Body of pancreas (tissue), 4 donors: ENCODE results near the gene PIGH. TPM values are rescaled to one million over a fixed set of nuclear protein-coding genes. Genes with fewer than 3 reads are reported as not detected.
A peak's percentile ranks its signal among the peaks of the same experiment; 100 is the strongest.
"Not testable (repeated sequence)": the region's sequence is repeated elsewhere in the genome, so short reads cannot be mapped to it uniquely, and the experiment has no call there.

Experiments
- ATAC-seq: fragments of 150-250 bp; one replicate; pipeline ENCODE4 v1.9.1; 2016
- DNase-seq, 4 donors: peaks; one replicate each; pipeline ENCODE4 v3.0.0-alpha.2; 2019
- H3K27ac ChIP-seq, 4 donors: fragments of 200-600 bp; sonication (generic); 1 replicate in 3 of 4; 2 replicates in 1 of 4; pipeline versions ENCODE4 v1.5.1 to v1.6.1; 2016 to 2019; ENCODE audit warnings: mild to moderate bottlenecking in 1 of 4, mixed read lengths in 1 of 4, moderate library complexity in 1 of 4
- H3K27me3 ChIP-seq, 2 donors: fragments of 200-600 bp; sonication (generic); one replicate each; pipeline ENCODE4 v1.6.0; 2016; ENCODE audit warnings: mild to moderate bottlenecking in 1 of 2
- H3K36me3 ChIP-seq, 2 donors: fragments of 200-600 bp; sonication (generic); replicated peaks in 1 of 2; 2 replicates each; pipeline ENCODE4 v1.5.1; 2016; ENCODE audit warnings: low read depth in 2 of 2; ENCODE audit not compliant: insufficient read depth in 1 of 2
- H3K4me1 ChIP-seq: fragments of 200-600 bp; sonication (generic); one replicate; pipeline ENCODE4 v1.6.0; 2016
- H3K4me3 ChIP-seq, 2 donors: fragments of 200-600 bp; sonication (generic); 1 replicate in 1 of 2; 2 replicates in 1 of 2; pipeline ENCODE4 v1.5.1; 2016 to 2019
- H3K9me3 ChIP-seq, 3 donors: fragments of 200-600 bp; sonication (generic); 1 replicate in 2 of 3; 2 replicates in 1 of 3; pipeline ENCODE4 v1.5.1; 2016
- CTCF ChIP-seq, 7 experiments: fragments of 450-650 bp in 4 of 7; fragments of 200-600 bp in 3 of 7; sonication (generic) in 3 of 7; IDR thresholded peaks; one replicate each; pipeline ENCODE4 v1.5.1; 2016 to 2019; ENCODE audit warnings: antibody characterized with exemption in 7 of 7
- POLR2A ChIP-seq, 3 donors: fragments of 450-650 bp; IDR thresholded peaks; one replicate each; pipeline ENCODE4 v1.6.1; 2016; ENCODE audit warnings: antibody characterized with exemption in 3 of 3, mild to moderate bottlenecking in 2 of 3
- WGBS, 2 donors: methylation state at CpG; one replicate each; pipeline ENCODE4 v1.1.5; 2017; 5-methylcytosine and 5-hydroxymethylcytosine counted together
- intact Hi-C: fragments of 100-400 bp; cut with DNase I; formaldehyde crosslinking; loops from one replicate; pipeline ENCODE4 v1.15.1; 2023
- total RNA-seq, 2 donors: library from RNA; depleted of rRNA; stranded (reverse); fragments of >200 nt; gene quantifications; one replicate each; pipeline ENCODE4 v1.1.0, GENCODE V29; 2016

Gene PIGH
- total RNA-seq, 2 donors from 2014 or later, result 14.2 to 30.1 TPM

- Histone ChIP-seq H3K36me3 (no peaks in the 10 kb centered on the region), H3K9me3 (no peaks in the 10 kb centered on the region), H3K27me3 (no peaks in the 10 kb centered on the region), H3K4me1 (peaks cover 22% of the 10 kb centered on the region), H3K27ac (no peak overlapping the region), H3K4me3 (no peak overlapping the region)
- 68 to 69% methylated on average over 7 of the region's 7 CpGs for WGBS, 2 donors
- no peak for DNase-seq
- intact Hi-C loops, result no loop called here
- no peak for ATAC-seq
- no peak for TF ChIP-seq CTCF (IDR thresholded peaks at IDR 0.05)
- TF ChIP-seq POLR2A (IDR thresholded peaks at IDR 0.05), result no peak
Measured at GRCh38 chr14:67602076-67602475, 2.0 kb upstream of the PIGH start.

DNA sequence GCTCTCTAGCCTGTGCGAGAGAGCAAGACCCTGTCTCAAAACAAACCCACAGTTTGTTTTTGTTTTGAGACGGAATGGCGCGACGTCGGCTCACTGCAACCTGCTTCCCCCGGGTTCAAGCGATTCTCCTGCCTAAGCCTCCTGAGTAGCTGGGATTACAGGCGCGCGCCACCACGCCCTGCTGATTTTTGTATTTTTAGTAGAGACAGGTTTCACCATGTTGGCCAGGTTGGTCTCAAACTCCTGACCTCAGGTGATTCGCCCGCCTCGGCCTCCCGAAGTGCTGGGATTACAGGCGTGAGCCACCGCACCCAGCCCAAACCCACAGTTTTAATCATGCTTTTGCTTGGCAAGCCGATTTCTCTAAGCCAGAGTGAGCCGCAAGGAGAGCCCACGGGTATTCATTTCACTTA is 500 bp upstream of the PIGH start:
- peaks cover 22% of the 10 kb centered on the region for H3K4me1 ChIP-seq
- intact Hi-C loops, H3K27me3 ChIP-seq, H3K9me3 ChIP-seq, H3K36me3 ChIP-seq, ATAC-seq, DNase-seq: not testable (repeated sequence)
- H3K4me3 ChIP-seq, result peak overlapping the region in 1 of 2 donors; percentile 61
- peak overlapping the region; percentile 81 to 93 (median 86) for H3K27ac ChIP-seq
- 79 to 89% methylated on average over 21 of the region's 21 CpGs for WGBS, 2 donors

- DNase-seq, result no peak
- no peak for TF ChIP-seq POLR2A (IDR thresholded peaks at IDR 0.05)
- TF ChIP-seq CTCF (IDR thresholded peaks at IDR 0.05), result no peak
- peaks cover 24% of the 10 kb centered on the region for H3K4me1 ChIP-seq
- peaks cover 0 to 12% of the 10 kb centered on the region in 2 donors for H3K36me3 ChIP-seq
- intact Hi-C loops, result no loop called here
- 87 to 88% methylated on average over 2 of the region's 2 CpGs for WGBS, 2 donors
- H3K4me3 ChIP-seq, result no peak overlapping the region
- no peaks in the 10 kb centered on the region for H3K27me3 ChIP-seq
- H3K9me3 ChIP-seq, result no peaks in the 10 kb centered on the region
- no peak overlapping the region for H3K27ac ChIP-seq
- ATAC-seq, result no peak
Measured at GRCh38 chr14:67595392-67595791, 4.7 kb downstream of the PIGH start.

GRCh38 chr14:67593650-67594049 is 6.4 kb downstream of the PIGH start:
- intact Hi-C loops, ATAC-seq, DNase-seq, H3K9me3 ChIP-seq, H3K4me3 ChIP-seq, H3K27me3 ChIP-seq, H3K27ac ChIP-seq: not testable (repeated sequence)
- H3K4me1 ChIP-seq, result peaks cover 15% of the 10 kb centered on the region
- peaks cover 0 to 15% of the 10 kb centered on the region in 2 donors for H3K36me3 ChIP-seq
- WGBS, 2 donors, result 0 to 22% methylated on average over 1 of the region's 1 CpG

GRCh38 chr14:67589204-67589770 is 10.8 kb downstream of the PIGH start:
- no peak overlapping the region for H3K27ac ChIP-seq
- no peaks in the 10 kb centered on the region for H3K27me3 ChIP-seq
- intact Hi-C loops, result loop anchor here (10.0 kb wide), 1 partner anchor 116 kb away; the partner anchor contains the start of gene RDH12
- peaks cover 8% of the 10 kb centered on the region for H3K4me1 ChIP-seq
- H3K9me3 ChIP-seq, result no peaks in the 10 kb centered on the region
- DNase-seq (no peak), ATAC-seq (no peak)
- TF ChIP-seq POLR2A (IDR thresholded peaks at IDR 0.05) (no peak), CTCF (IDR thresholded peaks at IDR 0.05) (no peak)
- H3K4me3 ChIP-seq, result no peak overlapping the region
- 33 to 69% methylated on average over 2 of the region's 2 CpGs for WGBS, 2 donors
- peaks cover 0 to 26% of the 10 kb centered on the region in 2 donors for H3K36me3 ChIP-seq

DNA sequence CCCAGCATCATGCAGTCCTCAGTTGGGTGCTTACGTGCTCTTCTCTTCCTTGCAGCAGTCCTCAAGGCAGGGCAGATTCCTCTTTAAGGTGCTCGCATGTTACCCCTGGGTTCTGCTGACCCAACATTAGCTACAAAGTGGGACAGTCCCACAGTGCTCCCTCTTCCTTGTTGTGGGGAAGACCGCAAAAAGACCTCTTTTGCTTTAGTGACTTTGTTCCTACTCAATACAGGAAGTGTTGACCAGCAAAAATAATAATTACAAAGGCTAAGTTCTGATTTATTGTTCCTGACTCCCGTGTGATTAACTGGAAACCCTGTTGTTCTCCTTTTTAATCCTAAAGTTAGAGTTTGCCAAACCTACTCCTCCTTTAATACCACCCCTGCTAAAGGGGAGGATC is 13.7 kb downstream of the PIGH start:
- intact Hi-C loops, result loop anchor here (10.0 kb wide), 1 partner anchor 118 kb away; the partner anchor contains the start of gene RDH12
- TF ChIP-seq CTCF (IDR thresholded peaks at IDR 0.05), result no peak
- TF ChIP-seq POLR2A (IDR thresholded peaks at IDR 0.05), result no peak
- H3K27ac ChIP-seq, result no peak overlapping the region
- 81 to 90% methylated on average over 4 of the region's 4 CpGs for WGBS, 2 donors
- ATAC-seq, result no peak
- DNase-seq, result no peak
- peaks cover 0 to 19% of the 10 kb centered on the region in 2 donors for H3K36me3 ChIP-seq
- no peaks in the 10 kb centered on the region for H3K27me3 ChIP-seq
- no peaks in the 10 kb centered on the region for H3K4me1 ChIP-seq
- H3K4me3 ChIP-seq, result no peak overlapping the region
- no peaks in the 10 kb centered on the region for H3K9me3 ChIP-seq
